Measurements from ENCODE around the gene CREBBP.

DNA sequence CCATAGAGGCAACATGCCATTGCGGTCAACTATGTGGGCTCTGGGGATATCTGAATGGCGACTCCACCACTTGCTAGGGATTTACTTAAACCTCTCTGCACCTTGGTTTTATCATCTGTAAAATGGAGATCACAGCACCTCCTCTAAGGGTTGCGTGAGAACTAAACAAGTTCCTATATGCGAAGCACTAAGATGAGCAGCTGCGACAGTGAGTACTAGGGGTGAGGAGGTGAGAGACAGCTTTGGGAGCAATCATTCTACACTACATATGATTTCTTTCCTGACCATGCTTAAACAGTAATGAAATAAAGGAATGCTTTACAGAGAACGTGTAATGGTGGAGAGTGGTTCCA, 61.4 kb downstream of the CREBBP start:
- TF ChIP-seq, protein P1, sequence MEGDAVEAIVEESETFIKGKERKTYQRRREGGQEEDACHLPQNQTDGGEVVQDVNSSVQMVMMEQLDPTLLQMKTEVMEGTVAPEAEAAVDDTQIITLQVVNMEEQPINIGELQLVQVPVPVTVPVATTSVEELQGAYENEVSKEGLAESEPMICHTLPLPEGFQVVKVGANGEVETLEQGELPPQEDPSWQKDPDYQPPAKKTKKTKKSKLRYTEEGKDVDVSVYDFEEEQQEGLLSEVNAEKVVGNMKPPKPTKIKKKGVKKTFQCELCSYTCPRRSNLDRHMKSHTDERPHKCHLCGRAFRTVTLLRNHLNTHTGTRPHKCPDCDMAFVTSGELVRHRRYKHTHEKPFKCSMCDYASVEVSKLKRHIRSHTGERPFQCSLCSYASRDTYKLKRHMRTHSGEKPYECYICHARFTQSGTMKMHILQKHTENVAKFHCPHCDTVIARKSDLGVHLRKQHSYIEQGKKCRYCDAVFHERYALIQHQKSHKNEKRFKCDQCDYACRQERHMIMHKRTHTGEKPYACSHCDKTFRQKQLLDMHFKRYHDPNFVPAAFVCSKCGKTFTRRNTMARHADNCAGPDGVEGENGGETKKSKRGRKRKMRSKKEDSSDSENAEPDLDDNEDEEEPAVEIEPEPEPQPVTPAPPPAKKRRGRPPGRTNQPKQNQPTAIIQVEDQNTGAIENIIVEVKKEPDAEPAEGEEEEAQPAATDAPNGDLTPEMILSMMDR (IDR thresholded peaks at IDR 0.05), result no peak
- TF ChIP-seq POLR2A (IDR thresholded peaks at IDR 0.05) (no peak), POLR2AphosphoS5 (IDR thresholded peaks at IDR 0.05) (no peak)

All from prostate gland (tissue), 2 donors.